ENCODE results near the gene LBP.

LBP gene

GRCh38 chr20:38350879-38351775, 4.8 kb downstream of the LBP start:
- Histone ChIP-seq H3K9ac (ENCODE audit: low read length) (no peak overlapping the region), H3K27me3 (replicated peaks; ENCODE audit: control insufficient read depth, insufficient read depth, low read length) (no peaks in the 10 kb centered on the region), H3K36me3 (ENCODE audit: control insufficient read depth, insufficient read depth, low read length, severe bottlenecking) (peaks cover 5% of the 10 kb centered on the region), H3K4me3 (ENCODE audit: low read length) (no peak overlapping the region), H3K9me3 (ENCODE audit: control insufficient read depth, low read length) (no peaks in the 10 kb centered on the region), H3K4me1 (ENCODE audit: control insufficient read depth, insufficient read depth, low read length) (peaks cover 40% of the 10 kb centered on the region)
- DNase-seq (ENCODE audit: low read depth): no peak

- no peak for DNase-seq (ENCODE audit: low read depth)
- Histone ChIP-seq H3K27me3 (replicated peaks; ENCODE audit: control insufficient read depth, insufficient read depth, low read length) (no peaks in the 10 kb centered on the region), H3K9me3 (ENCODE audit: control insufficient read depth, low read length) (no peaks in the 10 kb centered on the region), H3K4me1 (ENCODE audit: control insufficient read depth, insufficient read depth, low read length) (peaks cover 30% of the 10 kb centered on the region), H3K4me3 (ENCODE audit: low read length) (no peak overlapping the region), H3K9ac (ENCODE audit: low read length) (no peak overlapping the region), H3K36me3 (ENCODE audit: control insufficient read depth, insufficient read depth, low read length, severe bottlenecking) (peaks cover 5% of the 10 kb centered on the region)
These were observed 7.0 kb downstream of the LBP start for GRCh38 chr20:38353316-38353715.

DNA sequence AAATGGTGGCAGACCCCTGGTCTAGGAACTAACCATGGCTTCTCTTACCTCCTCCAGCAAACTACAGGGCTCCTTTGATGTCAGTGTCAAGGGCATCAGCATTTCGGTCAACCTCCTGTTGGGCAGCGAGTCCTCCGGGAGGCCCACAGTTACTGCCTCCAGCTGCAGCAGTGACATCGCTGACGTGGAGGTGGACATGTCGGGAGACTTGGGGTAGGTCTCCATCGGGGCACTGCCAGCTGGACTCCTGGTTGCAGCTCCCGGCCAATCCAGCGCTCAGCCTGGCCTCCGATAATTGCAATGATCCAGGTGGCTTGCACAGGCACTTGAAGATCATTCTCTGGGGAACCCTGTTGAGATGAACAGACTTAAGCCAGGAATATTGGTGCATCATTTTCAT, 7.9 kb downstream of the LBP start:
- Histone ChIP-seq H3K36me3 (ENCODE audit: control insufficient read depth, insufficient read depth, low read length, severe bottlenecking) (peaks cover 5% of the 10 kb centered on the region), H3K9me3 (ENCODE audit: control insufficient read depth, low read length) (no peaks in the 10 kb centered on the region), H3K4me3 (ENCODE audit: low read length) (no peak overlapping the region), H3K4me1 (ENCODE audit: control insufficient read depth, insufficient read depth, low read length) (peaks cover 36% of the 10 kb centered on the region), H3K9ac (ENCODE audit: low read length) (no peak overlapping the region), H3K27me3 (replicated peaks; ENCODE audit: control insufficient read depth, insufficient read depth, low read length) (no peaks in the 10 kb centered on the region)
- DNase-seq (ENCODE audit: low read depth): no peak

DNA sequence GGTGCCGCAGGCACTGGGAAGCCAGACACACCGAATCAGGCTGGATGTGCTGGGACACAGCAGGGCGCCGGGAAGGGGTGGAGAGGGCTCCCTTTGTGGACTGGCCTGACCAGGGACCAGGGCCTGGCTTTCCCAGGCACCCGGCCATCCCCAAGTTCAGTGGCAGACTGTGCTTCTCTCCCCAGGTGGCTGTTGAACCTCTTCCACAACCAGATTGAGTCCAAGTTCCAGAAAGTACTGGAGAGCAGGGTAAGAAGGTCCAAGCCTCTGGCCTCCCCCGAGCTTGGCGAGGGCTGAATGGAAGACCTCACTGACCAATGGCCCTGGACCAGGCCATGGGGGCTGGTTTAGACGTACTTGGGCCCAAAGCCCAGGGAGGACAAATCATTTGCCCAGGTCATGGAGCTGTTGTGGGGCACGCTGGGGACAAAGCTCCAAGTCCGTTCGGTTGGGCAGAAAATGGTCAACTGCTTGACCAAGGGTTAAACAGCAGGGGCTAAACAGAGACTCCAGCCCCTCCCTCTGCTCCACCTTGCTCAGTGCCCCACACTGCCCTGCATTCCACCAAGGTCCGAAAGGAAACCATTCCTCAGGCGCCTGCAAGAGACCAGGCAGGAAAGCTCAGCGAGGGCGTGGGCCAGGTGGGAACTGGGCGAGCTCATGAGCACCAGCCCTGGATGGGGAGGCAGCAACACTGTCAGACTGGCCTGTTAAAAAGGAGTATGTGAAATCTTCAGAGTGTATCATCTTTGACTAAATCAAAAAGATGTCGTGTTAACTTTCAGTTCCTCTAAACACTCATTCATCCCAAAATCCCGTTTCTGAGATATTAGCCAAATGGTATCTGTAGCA, 9.1 kb downstream of the LBP start:
- H3K9ac ChIP-seq (ENCODE audit: low read length): no peak overlapping the region
- H3K4me1 ChIP-seq (ENCODE audit: control insufficient read depth, insufficient read depth, low read length): peaks cover 35% of the 10 kb centered on the region
- H3K27me3 ChIP-seq (replicated peaks; ENCODE audit: control insufficient read depth, insufficient read depth, low read length): no peaks in the 10 kb centered on the region
- DNase-seq (ENCODE audit: low read depth): no peak
- H3K4me3 ChIP-seq (ENCODE audit: low read length): no peak overlapping the region
- H3K36me3 ChIP-seq (ENCODE audit: control insufficient read depth, insufficient read depth, low read length, severe bottlenecking): peaks cover 5% of the 10 kb centered on the region
- H3K9me3 ChIP-seq (ENCODE audit: control insufficient read depth, low read length): no peaks in the 10 kb centered on the region

DNA sequence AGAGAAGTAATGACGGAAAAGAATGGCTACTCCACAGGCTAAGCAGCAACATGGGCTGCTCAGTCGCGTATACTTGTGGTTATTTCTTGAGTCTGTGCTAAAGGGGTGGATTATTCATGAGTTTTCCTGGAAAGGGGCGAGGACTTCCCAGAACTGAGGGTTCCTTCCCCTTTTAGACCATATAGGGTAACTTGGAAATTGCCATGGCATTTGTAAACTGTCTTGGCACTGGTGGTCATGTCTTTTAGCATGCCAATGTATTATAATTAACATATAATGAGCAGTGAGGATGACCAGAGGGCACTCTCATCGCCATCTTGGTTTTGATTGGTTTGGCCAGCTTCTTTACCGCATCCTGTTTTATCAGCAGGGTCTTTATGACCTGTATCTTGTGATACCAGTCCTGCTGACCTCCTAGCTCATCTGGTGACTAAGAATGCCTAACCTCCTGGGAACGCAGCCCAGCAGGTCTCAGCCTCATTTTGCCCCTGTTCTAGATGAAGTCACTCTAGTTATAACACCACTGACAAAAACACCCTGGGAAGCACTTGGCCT, 11.4 kb downstream of the LBP start:
- no peaks in the 10 kb centered on the region for H3K9me3 ChIP-seq (ENCODE audit: control insufficient read depth, low read length)
- peaks cover 18% of the 10 kb centered on the region for H3K4me1 ChIP-seq (ENCODE audit: control insufficient read depth, insufficient read depth, low read length)
- no peak for DNase-seq (ENCODE audit: low read depth)
- peaks cover 5% of the 10 kb centered on the region for H3K36me3 ChIP-seq (ENCODE audit: control insufficient read depth, insufficient read depth, low read length, severe bottlenecking)
- H3K9ac ChIP-seq (ENCODE audit: low read length): no peak overlapping the region
- no peak overlapping the region for H3K4me3 ChIP-seq (ENCODE audit: low read length)
- no peaks in the 10 kb centered on the region for H3K27me3 ChIP-seq (replicated peaks; ENCODE audit: control insufficient read depth, insufficient read depth, low read length)

- no peak overlapping the region for H3K4me3 ChIP-seq (ENCODE audit: low read length)
- no peak overlapping the region for H3K9ac ChIP-seq (ENCODE audit: low read length)
- no peaks in the 10 kb centered on the region for H3K27me3 ChIP-seq (replicated peaks; ENCODE audit: control insufficient read depth, insufficient read depth, low read length)
- H3K9me3 ChIP-seq (ENCODE audit: control insufficient read depth, low read length): no peaks in the 10 kb centered on the region
- no peak for DNase-seq (ENCODE audit: low read depth)
- peaks cover 5% of the 10 kb centered on the region for H3K36me3 ChIP-seq (ENCODE audit: control insufficient read depth, insufficient read depth, low read length, severe bottlenecking)
- H3K4me1 ChIP-seq (ENCODE audit: control insufficient read depth, insufficient read depth, low read length): peaks cover 18% of the 10 kb centered on the region
These were observed 12.3 kb downstream of the LBP start for GRCh38 chr20:38358556-38358955.

DNA sequence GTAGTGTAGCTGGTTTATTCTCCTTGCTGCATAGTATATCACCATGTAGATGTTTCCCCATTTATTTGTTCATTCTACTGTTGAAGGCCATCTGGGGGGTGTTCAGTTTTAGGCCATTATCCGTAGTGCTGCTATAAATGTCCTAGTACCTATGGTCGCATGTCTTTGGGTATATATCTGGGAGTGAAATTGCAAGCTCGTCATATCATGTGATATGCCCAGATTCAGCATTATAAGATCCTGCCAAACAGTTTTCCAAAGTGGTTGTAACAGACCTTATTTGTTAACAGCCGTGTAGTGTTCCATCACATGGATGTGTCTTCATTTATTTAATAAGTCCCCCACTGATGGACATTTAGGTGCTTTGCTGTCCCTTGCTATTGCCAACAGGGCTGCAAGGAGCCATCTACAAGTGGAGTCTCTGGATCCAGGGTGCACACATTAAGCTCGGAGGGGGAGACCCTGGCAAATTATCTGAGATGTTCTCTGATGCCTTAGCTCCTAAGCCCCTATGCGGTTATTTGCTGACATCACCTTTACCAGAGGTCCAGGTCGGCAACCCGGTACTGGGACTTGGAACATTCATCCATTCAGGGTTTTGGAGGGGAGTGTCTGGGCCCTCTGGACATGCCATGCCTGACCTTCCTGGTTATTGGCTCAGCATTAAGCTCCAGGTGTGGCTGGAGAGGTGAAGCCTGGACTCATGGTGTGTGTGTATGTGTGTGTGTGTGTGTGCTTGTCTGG, 16.9 kb downstream of the LBP start:
- DNase-seq (ENCODE audit: low read depth): no peak
- peaks cover 13% of the 10 kb centered on the region for H3K4me1 ChIP-seq (ENCODE audit: control insufficient read depth, insufficient read depth, low read length)
- H3K4me3 ChIP-seq (ENCODE audit: low read length): no peak overlapping the region
- peaks cover 18% of the 10 kb centered on the region for H3K36me3 ChIP-seq (ENCODE audit: control insufficient read depth, insufficient read depth, low read length, severe bottlenecking)
- H3K9ac ChIP-seq (ENCODE audit: low read length): no peak overlapping the region
- no peaks in the 10 kb centered on the region for H3K9me3 ChIP-seq (ENCODE audit: control insufficient read depth, low read length)
- no peaks in the 10 kb centered on the region for H3K27me3 ChIP-seq (replicated peaks; ENCODE audit: control insufficient read depth, insufficient read depth, low read length)

DNA sequence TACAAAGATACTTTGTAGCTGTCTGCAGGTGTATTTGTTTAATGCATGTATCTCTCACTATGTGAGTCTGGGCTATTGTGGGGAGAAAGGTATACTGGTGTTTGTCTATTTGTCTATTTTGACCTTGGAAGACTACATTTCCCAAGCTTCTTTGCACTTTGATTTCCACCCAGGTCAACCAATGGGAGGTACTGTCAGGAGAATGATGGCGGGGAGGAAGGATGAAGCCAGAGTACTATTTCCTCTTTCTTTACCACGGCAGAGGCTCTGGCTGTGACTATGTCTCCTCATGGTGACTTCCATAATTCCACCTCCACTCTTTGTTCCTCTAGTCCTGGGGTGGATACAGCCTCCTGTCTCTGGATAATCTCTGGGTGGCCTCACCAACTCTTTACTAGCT, 23.1 kb downstream of the LBP start:
- H3K4me1 ChIP-seq (ENCODE audit: control insufficient read depth, insufficient read depth, low read length): peaks cover 14% of the 10 kb centered on the region
- H3K9ac ChIP-seq (ENCODE audit: low read length): no peak overlapping the region
- no peak overlapping the region for H3K4me3 ChIP-seq (ENCODE audit: low read length)
- H3K9me3 ChIP-seq (ENCODE audit: control insufficient read depth, low read length): no peaks in the 10 kb centered on the region
- no peaks in the 10 kb centered on the region for H3K27me3 ChIP-seq (replicated peaks; ENCODE audit: control insufficient read depth, insufficient read depth, low read length)
- DNase-seq (ENCODE audit: low read depth): no peak
- peaks cover 23% of the 10 kb centered on the region for H3K36me3 ChIP-seq (ENCODE audit: control insufficient read depth, insufficient read depth, low read length, severe bottlenecking)

DNA sequence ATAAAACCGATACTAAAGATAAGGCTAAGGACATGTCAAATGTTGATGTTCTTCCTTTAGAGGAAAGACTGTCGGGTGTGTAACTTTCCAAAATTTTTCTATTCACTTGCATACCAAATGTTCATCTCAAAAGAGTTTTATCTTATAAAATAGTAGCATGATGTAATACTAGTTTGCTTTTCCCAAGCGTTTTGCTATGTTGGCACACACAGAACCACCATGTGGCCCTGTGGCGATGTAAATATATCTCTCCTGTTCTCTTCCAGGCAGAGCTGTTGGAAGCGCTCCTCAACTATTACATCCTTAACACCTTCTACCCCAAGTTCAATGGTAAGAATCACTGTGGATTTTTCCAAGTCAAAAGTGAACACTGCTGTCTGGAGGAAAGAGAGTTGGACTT, 26.5 kb downstream of the LBP start:
- Histone ChIP-seq H3K36me3 (ENCODE audit: control insufficient read depth, insufficient read depth, low read length, severe bottlenecking) (peaks cover 26% of the 10 kb centered on the region), H3K9me3 (ENCODE audit: control insufficient read depth, low read length) (no peaks in the 10 kb centered on the region), H3K4me1 (ENCODE audit: control insufficient read depth, insufficient read depth, low read length) (peaks cover 14% of the 10 kb centered on the region), H3K4me3 (ENCODE audit: low read length) (no peak overlapping the region), H3K27me3 (replicated peaks; ENCODE audit: control insufficient read depth, insufficient read depth, low read length) (peaks cover 17% of the 10 kb centered on the region), H3K9ac (ENCODE audit: low read length) (no peak overlapping the region)
- DNase-seq (ENCODE audit: low read depth): no peak

- DNase-seq (ENCODE audit: low read depth): no peak
These were observed 27.1 kb downstream of the LBP start for GRCh38 chr20:38373231-38373867.

More at GRCh38 chr20:38373231-38373867, 27.1 kb downstream of the LBP start:
- Histone ChIP-seq H3K36me3 (ENCODE audit: control insufficient read depth, insufficient read depth, low read length, severe bottlenecking) (peaks cover 26% of the 10 kb centered on the region), H3K4me3 (ENCODE audit: low read length) (no peak overlapping the region), H3K9me3 (ENCODE audit: control insufficient read depth, low read length) (no peaks in the 10 kb centered on the region), H3K9ac (ENCODE audit: low read length) (no peak overlapping the region), H3K4me1 (ENCODE audit: control insufficient read depth, insufficient read depth, low read length) (peaks cover 14% of the 10 kb centered on the region), H3K27me3 (replicated peaks; ENCODE audit: control insufficient read depth, insufficient read depth, low read length) (peaks cover 18% of the 10 kb centered on the region)
